ENCODE data around the gene KDM4B. TPM values are rescaled to one million over a fixed set of nuclear protein-coding genes. Genes with fewer than 3 reads are reported as not detected.

Gene KDM4B
- polyA plus RNA-seq, 1 of the 3 experiments (the other 2 are of a cell fraction), result 12.2 TPM

GRCh38 chr19:5030822-5031221 lies 61.9 kb downstream of the KDM4B start (continued):
- TF ChIP-seq MEF2A (IDR thresholded peaks at IDR 0.05; ENCODE audit: borderline replicate concordance, low read depth) (no peak), GABPA (IDR thresholded peaks at IDR 0.05; ENCODE audit: low read depth) (no peak), EZH2phosphoT487 (IDR thresholded peaks at IDR 0.05; ENCODE audit: borderline replicate concordance, low read depth) (no peak), RXRA (IDR thresholded peaks at IDR 0.05; ENCODE audit: borderline replicate concordance, low read depth) (no peak), POLR2AphosphoS5 (IDR thresholded peaks at IDR 0.05; ENCODE audit: low read depth, low read length) (no peak)

GRCh38 chr19:5031231-5032100 lies 62.6 kb downstream of the KDM4B start:
- no peaks in the 10 kb centered on the region for H3K27me3 ChIP-seq (ENCODE audit: insufficient read depth)
- no peak for TF ChIP-seq RFX5 (IDR thresholded peaks at IDR 0.05; ENCODE audit: low read length)
- no peak for TF ChIP-seq NFIC (IDR thresholded peaks at IDR 0.05; ENCODE audit: borderline replicate concordance)
- TF ChIP-seq CTCF (IDR thresholded peaks at IDR 0.05), result peak; percentile 93
- peak; percentile 81 for TF ChIP-seq SMC3 (IDR thresholded peaks at IDR 0.05; ENCODE audit: low read depth, low read length)
- TF ChIP-seq RAD21 (IDR thresholded peaks at IDR 0.05; ENCODE audit: low read length), result peak; percentile 95
- no peak for TF ChIP-seq FOSL2 (IDR thresholded peaks at IDR 0.05; ENCODE audit: borderline replicate concordance, low read depth)
- TF ChIP-seq EZH2phosphoT487 (IDR thresholded peaks at IDR 0.05; ENCODE audit: borderline replicate concordance, low read depth), result no peak
- peaks cover 3 to 16% of the 10 kb centered on the region in 2 experiments; a peak in 2 of 4 replicates for H3K4me1 ChIP-seq (ENCODE audit: control insufficient read depth in 1 of 2, insufficient read depth in 2 of 2, low read depth in 1 of 2, low read length in 1 of 2)
- H3K4me2 ChIP-seq, result no peak overlapping the region
- peak overlapping the region in 1 of 2 experiments; percentile 42; a peak in 1 of 4 replicates for H3K4me3 ChIP-seq (ENCODE audit: low read depth in 2 of 2, low read length in 1 of 2)
- no peak overlapping the region; a peak in 1 of 4 replicates for H3K27ac ChIP-seq (ENCODE audit: low read depth in 2 of 2, low read length in 1 of 2)
- H4K20me1 ChIP-seq (ENCODE audit: insufficient read depth), result peaks cover 54% of the 10 kb centered on the region
- peaks cover 57% of the 10 kb centered on the region for H3K79me2 ChIP-seq (ENCODE audit: insufficient read depth)
- no peak overlapping the region for H2AFZ ChIP-seq (ENCODE audit: low read depth)
- ChIA-PET POLR2A (interaction anchor here (0.6 kb wide), 2 partner anchors 63 to 159 kb away, joined by 4 read pairs; partner anchors contain the start of gene KDM4B), CTCF (interaction anchor here (0.6 to 7.2 kb wide), 45 partner anchors 9 to 483 kb away, joined by 3 to 62 read pairs (median 4); partner anchors contain the start of genes ARRDC5, KDM4B and PLIN3)
- peak; percentile 97 for DNase-seq
- WGBS (ENCODE audit: low lambda C conversion rate), result 78% methylated on average over 9 of the region's 29 CpGs
- no peaks in the 10 kb centered on the region for H3K9me2 ChIP-seq
- no peaks in the 10 kb centered on the region for H3K9me3 ChIP-seq
- no peaks in the 10 kb centered on the region for H3F3A ChIP-seq (replicated peaks; ENCODE audit: insufficient read depth)
- H3K9ac ChIP-seq, result no peak overlapping the region
- H3K36me3 ChIP-seq (replicated peaks in 1 of 2; ENCODE audit: control insufficient read depth in 1 of 2, insufficient read depth in 2 of 2, low read length in 1 of 2), result peaks cover 0 to 3% of the 10 kb centered on the region in 2 experiments
